Fibroblast of mammary gland (primary cell): ENCODE data around the gene SNCB.

ENCODE experiments used
- DNase-seq: peaks from one replicate; pipeline ENCODE4 v3.0.0-alpha.2; 2010; ENCODE audit warnings: low read depth
- H3K4me3 ChIP-seq: 2 replicates; pipeline ENCODE4 v1.5.1; 2011; ENCODE audit warnings: low read depth, mild to moderate bottlenecking, low read length, moderate library complexity; ENCODE audit not compliant: control insufficient read depth
- CTCF ChIP-seq: conservative IDR thresholded peaks from 2 replicates; pipeline ENCODE4 v1.5.1; 2011; ENCODE audit warnings: low read depth, low read length, inconsistent platforms; ENCODE audit not compliant: control insufficient read depth, insufficient read depth

The SNCB gene

GRCh38 chr5:176660860-176661641 lies 30.7 kb upstream of the SNCB start:
- peak; percentile 94 for TF ChIP-seq CTCF
- DNase-seq, result peak; percentile 69
- H3K4me3 ChIP-seq, result no peak overlapping the region

GRCh38 chr5:176660530-176660859 lies 30.2 kb upstream of the SNCB start:
- no peak overlapping the region for H3K4me3 ChIP-seq
- no peak for DNase-seq
- TF ChIP-seq CTCF, result no peak

- TF ChIP-seq CTCF, result no peak
- DNase-seq, result no peak
- H3K4me3 ChIP-seq, result no peak overlapping the region
Measured at GRCh38 chr5:176659860-176660461, 29.6 kb upstream of the SNCB start.

- TF ChIP-seq CTCF, result no peak
- no peak for DNase-seq
- no peak overlapping the region for H3K4me3 ChIP-seq
Measured at GRCh38 chr5:176659512-176659839, 29.1 kb upstream of the SNCB start.

GRCh38 chr5:176658817-176659511 lies 28.6 kb upstream of the SNCB start:
- no peak for TF ChIP-seq CTCF
- no peak overlapping the region for H3K4me3 ChIP-seq
- peak; percentile 35 for DNase-seq

- no peak overlapping the region for H3K4me3 ChIP-seq
- DNase-seq, result peak; percentile 68
- peak; percentile 82 for TF ChIP-seq CTCF
Measured at GRCh38 chr5:176658007-176658599, 27.8 kb upstream of the SNCB start.
